Bronchial epithelial cell (primary cell): ENCODE results near the gene ULK2. TPM values are rescaled to one million over a fixed set of nuclear protein-coding genes. Genes with fewer than 3 reads are reported as not detected.

ENCODE experiments used
- DNase-seq: peaks from one replicate; pipeline ENCODE4 v3.0.0-alpha.2; 2010; ENCODE audit warnings: low read depth
- FAIRE-seq: peaks from 2 replicates; lab custom pipeline; 2011; peaks lifted over from hg19 to GRCh38; lab: Jason Lieb, UNC
- H3K27me3 ChIP-seq: 2 replicates; pipeline ENCODE4 v1.5.1; 2011; ENCODE audit warnings: low read length; ENCODE audit not compliant: control insufficient read depth, insufficient read depth
- H3K36me3 ChIP-seq: 2 replicates; pipeline ENCODE4 v1.5.1; 2011; ENCODE audit warnings: low read length; ENCODE audit not compliant: control insufficient read depth, insufficient read depth
- H3K4me3 ChIP-seq: 2 replicates; pipeline ENCODE4 v1.5.1; 2011; ENCODE audit warnings: mild to moderate bottlenecking, low read depth, low read length, control low read depth
- total RNA-seq: library from RNA; depleted of rRNA; stranded (reverse); fragments of >200 nt; gene quantifications from 2 replicates; pipeline ENCODE4 v1.2.1, GENCODE V29; 2014
- TF ChIP-seq, protein P1 (sequence below): IDR thresholded peaks from 2 replicates; pipeline ENCODE4 v1.5.1; 2011; ENCODE audit warnings: mild to moderate bottlenecking, moderate library complexity, low read length, control low read depth, inconsistent platforms; ENCODE audit not compliant: insufficient read depth, severe bottlenecking

Gene ULK2
- total RNA-seq, 1 donor from 2014 or later, result 14.7 TPM

- H3K4me3 ChIP-seq, result peak overlapping the region; percentile 33
- H3K36me3 ChIP-seq, result peaks cover 11% of the 10 kb centered on the region
- TF ChIP-seq, protein P1, sequence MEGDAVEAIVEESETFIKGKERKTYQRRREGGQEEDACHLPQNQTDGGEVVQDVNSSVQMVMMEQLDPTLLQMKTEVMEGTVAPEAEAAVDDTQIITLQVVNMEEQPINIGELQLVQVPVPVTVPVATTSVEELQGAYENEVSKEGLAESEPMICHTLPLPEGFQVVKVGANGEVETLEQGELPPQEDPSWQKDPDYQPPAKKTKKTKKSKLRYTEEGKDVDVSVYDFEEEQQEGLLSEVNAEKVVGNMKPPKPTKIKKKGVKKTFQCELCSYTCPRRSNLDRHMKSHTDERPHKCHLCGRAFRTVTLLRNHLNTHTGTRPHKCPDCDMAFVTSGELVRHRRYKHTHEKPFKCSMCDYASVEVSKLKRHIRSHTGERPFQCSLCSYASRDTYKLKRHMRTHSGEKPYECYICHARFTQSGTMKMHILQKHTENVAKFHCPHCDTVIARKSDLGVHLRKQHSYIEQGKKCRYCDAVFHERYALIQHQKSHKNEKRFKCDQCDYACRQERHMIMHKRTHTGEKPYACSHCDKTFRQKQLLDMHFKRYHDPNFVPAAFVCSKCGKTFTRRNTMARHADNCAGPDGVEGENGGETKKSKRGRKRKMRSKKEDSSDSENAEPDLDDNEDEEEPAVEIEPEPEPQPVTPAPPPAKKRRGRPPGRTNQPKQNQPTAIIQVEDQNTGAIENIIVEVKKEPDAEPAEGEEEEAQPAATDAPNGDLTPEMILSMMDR, result no peak
- DNase-seq, result no peak
- H3K27me3 ChIP-seq, result no peaks in the 10 kb centered on the region
- no peak for FAIRE-seq
Measured at GRCh38 chr17:19747159-19747719, 120.5 kb downstream of the ULK2 start.

DNA sequence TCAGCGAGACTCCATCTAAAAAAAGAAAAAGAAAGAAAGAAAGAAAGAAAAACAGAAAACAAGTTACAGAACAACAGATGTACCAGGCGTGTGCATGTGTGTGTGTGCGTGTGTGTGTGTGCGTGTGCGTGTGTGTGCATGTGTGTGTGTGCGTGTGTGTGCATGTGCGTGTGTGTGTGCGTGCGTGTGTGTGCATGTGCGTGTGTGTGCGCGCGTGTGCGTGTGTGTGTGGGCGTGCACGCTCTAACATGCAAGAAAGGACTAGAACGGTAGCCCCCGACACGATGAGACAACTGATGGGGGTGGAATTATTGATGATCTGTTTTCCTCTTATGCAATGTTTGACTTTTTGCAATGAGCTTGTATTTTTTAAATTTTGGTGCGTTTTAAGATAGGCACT lies 121.2 kb downstream of the ULK2 start:
- DNase-seq (no peak), FAIRE-seq (no peak)
- Histone ChIP-seq H3K27me3 (no peaks in the 10 kb centered on the region), H3K36me3 (peaks cover 18% of the 10 kb centered on the region), H3K4me3 (no peak overlapping the region)
- TF ChIP-seq, protein P1, result no peak

GRCh38 chr17:19744922-19745757 lies 122.6 kb downstream of the ULK2 start:
- H3K4me3 ChIP-seq, result peak overlapping the region; percentile 5
- FAIRE-seq, result no peak
- peak; percentile 69 for DNase-seq

GRCh38 chr17:19744492-19744891 lies 123.2 kb downstream of the ULK2 start:
- TF ChIP-seq, protein P1, result no peak
- H3K4me3 ChIP-seq, result no peak overlapping the region
- no peaks in the 10 kb centered on the region for H3K27me3 ChIP-seq
- no peak for FAIRE-seq
- DNase-seq, result no peak
- peaks cover 29% of the 10 kb centered on the region for H3K36me3 ChIP-seq

More at GRCh38 chr17:19744922-19745757, 122.6 kb downstream of the ULK2 start:
- TF ChIP-seq, protein P1, result peak; percentile 97
- no peaks in the 10 kb centered on the region for H3K27me3 ChIP-seq
- peaks cover 27% of the 10 kb centered on the region for H3K36me3 ChIP-seq

DNA sequence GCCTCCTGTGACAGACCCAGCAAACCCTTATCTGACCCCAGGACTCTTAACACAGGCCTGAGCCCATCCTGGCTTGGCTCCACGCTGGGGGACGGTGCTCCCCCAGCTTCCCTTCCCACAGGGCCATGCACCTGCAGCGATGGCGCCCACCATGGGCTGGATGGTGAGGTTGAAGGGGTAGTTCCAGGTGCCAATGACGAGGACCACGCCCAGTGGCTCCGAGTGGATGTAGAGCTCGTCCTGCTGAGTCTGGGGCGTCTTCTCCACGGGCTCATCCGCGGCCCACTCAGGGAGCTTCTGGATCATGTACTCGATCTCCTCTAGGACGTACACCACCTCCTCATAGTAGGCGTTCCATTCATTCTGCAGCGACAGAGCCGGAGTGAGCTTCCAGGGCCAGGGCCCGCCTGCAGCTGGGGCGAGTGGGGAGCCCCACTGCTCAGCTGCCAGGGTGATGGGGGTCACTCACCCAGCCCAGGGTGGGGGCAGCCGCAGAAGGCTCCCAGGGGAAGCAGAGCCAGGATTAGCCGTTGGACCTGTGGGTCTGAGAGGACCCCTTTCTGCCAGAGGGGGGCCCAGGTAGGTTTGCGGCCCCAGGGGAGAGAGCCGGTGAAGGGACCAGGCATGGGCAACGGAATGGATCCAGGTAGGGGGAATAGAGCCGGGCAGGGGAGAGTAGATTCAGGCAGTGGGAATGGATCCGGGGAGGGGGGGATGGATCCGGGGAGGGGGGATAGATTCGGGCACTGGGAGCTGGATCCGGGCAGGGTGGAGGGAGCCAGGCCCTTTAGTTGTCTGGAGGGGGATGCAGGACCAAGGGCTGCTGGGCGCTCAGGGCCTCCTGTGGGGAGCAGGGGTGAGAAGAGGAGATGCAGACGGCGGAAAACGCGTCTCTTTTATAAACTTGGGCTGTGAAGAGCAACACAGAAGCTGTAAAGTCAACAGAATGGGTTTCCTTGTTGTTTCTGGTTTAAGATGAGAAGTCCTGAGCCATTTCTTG lies 124.3 kb downstream of the ULK2 start:
- peaks cover 34% of the 10 kb centered on the region for H3K36me3 ChIP-seq
- FAIRE-seq (no peak), DNase-seq (no peak)
- H3K4me3 ChIP-seq, result no peak overlapping the region
- TF ChIP-seq, protein P1, result no peak
- H3K27me3 ChIP-seq, result no peaks in the 10 kb centered on the region
